Endodermal cell (in vitro differentiated cells): Measurements from ENCODE around the gene RAB7B. TPM values are rescaled to one million over a fixed set of nuclear protein-coding genes. Genes with fewer than 3 reads are reported as not detected.

ENCODE experiments used
- DNase-seq: peaks from one replicate; pipeline ENCODE4 v3.0.0-alpha.2; 2017
- H3K27ac ChIP-seq: 2 replicates; pipeline ENCODE4 v1.5.1; 2013; ENCODE audit warnings: mild to moderate bottlenecking, low read depth, low read length, moderate library complexity
- H3K27me3 ChIP-seq: 2 replicates; pipeline ENCODE4 v1.6.1; 2013; ENCODE audit warnings: mild to moderate bottlenecking, low read length, moderate library complexity; ENCODE audit not compliant: insufficient read depth, control insufficient read depth, poor library complexity, severe bottlenecking
- H3K36me3 ChIP-seq: 2 replicates; pipeline ENCODE4 v1.7.0; 2013; ENCODE audit warnings: mild to moderate bottlenecking, low read length, moderate library complexity; ENCODE audit not compliant: control insufficient read depth, insufficient read depth
- H3K4me1 ChIP-seq: one replicate; pipeline ENCODE4 v1.7.0; 2013; ENCODE audit warnings: low read length; ENCODE audit not compliant: control insufficient read depth, insufficient read depth
- H3K4me3 ChIP-seq: 2 replicates; pipeline ENCODE4 v1.5.1; 2013; ENCODE audit warnings: mild to moderate bottlenecking, low read length, moderate library complexity
- H3K9ac ChIP-seq: 2 replicates; pipeline ENCODE4 v1.6.1; 2013; ENCODE audit warnings: mild to moderate bottlenecking, low read length, moderate library complexity; ENCODE audit not compliant: poor library complexity, severe bottlenecking; ENCODE audit errors: extremely low read depth
- H3K9me3 ChIP-seq: 2 replicates; pipeline ENCODE4 v1.6.1; 2013; ENCODE audit warnings: mild to moderate bottlenecking, low read length, moderate library complexity; ENCODE audit not compliant: control insufficient read depth
- H3K27ac Mint-ChIP-seq: 2 replicates; pipeline ENCODE4 v1.8.0; 2020; ENCODE audit warnings: mixed read lengths
- H3K27me3 Mint-ChIP-seq: 2 replicates; pipeline ENCODE4 v1.8.0; 2021; ENCODE audit warnings: mild to moderate bottlenecking, mixed read lengths; ENCODE audit not compliant: insufficient read depth
- H3K36me3 Mint-ChIP-seq: 2 replicates; pipeline ENCODE4 v1.8.0; 2020; ENCODE audit warnings: low read depth, mixed read lengths
- H3K4me1 Mint-ChIP-seq: 2 replicates; pipeline ENCODE4 v1.8.0; 2020; ENCODE audit warnings: mixed read lengths
- H3K4me3 Mint-ChIP-seq: 2 replicates; pipeline ENCODE4 v1.8.0; 2020; ENCODE audit warnings: mild to moderate bottlenecking, moderate library complexity, mixed read lengths
- H3K9me3 Mint-ChIP-seq: 2 replicates; pipeline ENCODE4 v1.8.0; 2020; ENCODE audit warnings: mild to moderate bottlenecking, mixed read lengths
- WGBS, 2 experiments: methylation state at CpG; one replicate each; pipeline versions ENCODE4 v1.1.5 to v1.1.7; 2013; ENCODE audit warnings: missing lambda C conversion rate in 2 of 2, mixed read lengths in 1 of 2; ENCODE audit not compliant: insufficient coverage in 1 of 2, insufficient read length in 1 of 2; 5-methylcytosine and 5-hydroxymethylcytosine counted together
- total RNA-seq, 2 donors: library from RNA; stranded (reverse); fragmentation: NEBNext Ultra II Directional in 1 of 2; extraction: Animal tissue kit (Norgen Biotek cat#: 25700) in 1 of 2; gene quantifications; 2 replicates in 1 of 2; 3 replicates in 1 of 2; pipeline ENCODE4 v1.2.1, GENCODE V29; 2021
- TF ChIP-seq, protein P1 (sequence below): fragments of 200-600 bp; sonication (generic); conservative IDR thresholded peaks from 2 replicates; pipeline ENCODE4 v1.5.0; 2021; ENCODE audit warnings: antibody characterized with exemption, mild to moderate bottlenecking

Gene RAB7B
- total RNA-seq, 2 donors from 2014 or later: not detected

DNA sequence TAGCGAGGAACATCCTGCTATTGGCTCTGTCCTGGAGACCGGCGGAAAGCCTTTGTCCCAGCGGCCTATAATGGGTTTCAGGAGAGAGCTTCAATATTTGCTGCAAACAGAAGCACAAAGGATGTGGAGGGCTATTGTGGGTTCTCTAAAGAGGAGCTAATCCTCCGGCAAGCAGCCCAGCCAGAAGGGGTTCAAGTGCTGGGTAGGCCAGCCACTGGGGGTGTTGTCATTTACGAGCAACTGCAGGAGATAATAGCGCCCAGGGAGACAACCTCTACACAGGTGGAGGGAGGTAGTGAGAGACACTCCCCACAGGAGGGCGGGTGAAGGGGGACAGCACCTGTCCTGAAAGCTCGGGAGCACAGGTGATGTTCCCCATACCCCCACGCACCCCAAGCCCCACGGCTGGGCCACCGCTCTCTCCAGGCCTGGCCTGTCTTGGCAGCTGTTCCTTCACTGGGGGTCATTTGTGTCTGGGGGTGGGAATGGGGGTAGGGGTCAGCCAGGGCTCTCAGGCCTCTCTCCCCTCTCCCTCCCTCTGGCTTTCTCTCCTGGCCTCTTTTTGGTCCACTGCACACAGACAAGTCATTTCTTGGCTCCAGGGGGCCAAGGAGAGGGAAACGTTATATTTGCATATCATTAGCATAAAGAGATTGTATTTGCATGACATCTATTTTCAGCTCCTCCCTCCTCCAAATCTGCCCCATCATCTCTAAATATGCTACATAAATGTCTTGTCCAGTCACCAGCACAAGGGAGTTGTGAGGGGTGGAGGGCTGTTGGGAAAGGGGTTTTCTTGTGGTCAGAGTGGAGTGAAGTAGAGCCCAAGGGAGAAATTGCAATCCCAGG, 37.9 kb downstream of the RAB7B start:
- Mint-ChIP-seq H3K27ac (no peak overlapping the region), H3K9me3 (no peaks in the 10 kb centered on the region), H3K4me1 (peaks cover 15% of the 10 kb centered on the region), H3K36me3 (no peaks in the 10 kb centered on the region), H3K4me3 (no peak overlapping the region), H3K27me3 (peaks cover 2% of the 10 kb centered on the region)
- no peaks in the 10 kb centered on the region for H3K27me3 ChIP-seq
- DNase-seq: no peak
- no peaks in the 10 kb centered on the region for H3K36me3 ChIP-seq
- TF ChIP-seq, protein P1, sequence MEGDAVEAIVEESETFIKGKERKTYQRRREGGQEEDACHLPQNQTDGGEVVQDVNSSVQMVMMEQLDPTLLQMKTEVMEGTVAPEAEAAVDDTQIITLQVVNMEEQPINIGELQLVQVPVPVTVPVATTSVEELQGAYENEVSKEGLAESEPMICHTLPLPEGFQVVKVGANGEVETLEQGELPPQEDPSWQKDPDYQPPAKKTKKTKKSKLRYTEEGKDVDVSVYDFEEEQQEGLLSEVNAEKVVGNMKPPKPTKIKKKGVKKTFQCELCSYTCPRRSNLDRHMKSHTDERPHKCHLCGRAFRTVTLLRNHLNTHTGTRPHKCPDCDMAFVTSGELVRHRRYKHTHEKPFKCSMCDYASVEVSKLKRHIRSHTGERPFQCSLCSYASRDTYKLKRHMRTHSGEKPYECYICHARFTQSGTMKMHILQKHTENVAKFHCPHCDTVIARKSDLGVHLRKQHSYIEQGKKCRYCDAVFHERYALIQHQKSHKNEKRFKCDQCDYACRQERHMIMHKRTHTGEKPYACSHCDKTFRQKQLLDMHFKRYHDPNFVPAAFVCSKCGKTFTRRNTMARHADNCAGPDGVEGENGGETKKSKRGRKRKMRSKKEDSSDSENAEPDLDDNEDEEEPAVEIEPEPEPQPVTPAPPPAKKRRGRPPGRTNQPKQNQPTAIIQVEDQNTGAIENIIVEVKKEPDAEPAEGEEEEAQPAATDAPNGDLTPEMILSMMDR: peak; percentile 30
- H3K4me3 ChIP-seq: no peak overlapping the region
- H3K27ac ChIP-seq: no peak overlapping the region
- H3K9ac ChIP-seq: no peak overlapping the region
- 79 to 80% methylated on average over 7 to 10 of the region's 13 CpGs for WGBS, 2 experiments
- no peaks in the 10 kb centered on the region for H3K9me3 ChIP-seq
- no peaks in the 10 kb centered on the region for H3K4me1 ChIP-seq

DNA sequence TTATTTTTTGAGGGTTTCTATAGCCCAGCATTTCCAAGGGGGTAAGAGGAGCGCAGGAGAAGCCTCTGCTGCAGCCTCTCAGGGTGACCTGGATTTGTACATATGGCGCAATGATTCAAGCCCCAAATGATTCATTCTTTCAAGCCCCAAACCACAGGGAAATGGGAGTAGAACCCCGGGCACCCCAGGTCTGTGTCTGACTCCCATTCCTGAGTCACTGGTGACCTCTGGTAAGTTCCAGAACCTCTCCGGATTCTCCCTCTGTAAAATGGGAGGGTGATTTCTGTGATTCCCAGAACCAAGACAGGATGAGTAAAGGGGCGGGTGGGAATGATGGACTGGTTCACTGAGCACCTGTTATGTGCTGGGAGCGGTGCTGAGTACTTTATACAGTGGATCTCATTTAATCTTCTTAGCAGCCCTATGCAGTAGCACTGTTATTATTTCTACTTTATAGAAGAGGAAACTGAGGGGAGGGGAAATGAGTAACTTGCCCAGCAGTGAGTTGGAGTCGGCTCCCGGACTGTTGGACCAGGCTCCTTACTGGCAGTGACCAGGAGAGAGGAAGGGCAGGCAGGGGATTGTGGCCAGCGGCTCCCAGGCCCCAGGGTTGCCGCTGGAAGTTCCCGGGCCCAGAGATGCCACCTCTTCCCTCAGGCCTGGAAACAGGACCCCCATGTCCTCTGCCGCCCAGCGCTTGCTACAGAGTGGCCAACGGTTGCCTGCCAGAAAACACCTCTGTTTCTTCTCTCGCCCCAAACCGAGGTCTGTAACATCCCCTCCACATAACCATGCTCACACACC, 39.6 kb downstream of the RAB7B start:
- H3K27me3 Mint-ChIP-seq: peaks cover 2% of the 10 kb centered on the region
- no peaks in the 10 kb centered on the region for H3K9me3 Mint-ChIP-seq
- Histone ChIP-seq H3K9ac (no peak overlapping the region), H3K4me3 (no peak overlapping the region), H3K9me3 (no peaks in the 10 kb centered on the region), H3K27ac (no peak overlapping the region), H3K36me3 (no peaks in the 10 kb centered on the region), H3K27me3 (no peaks in the 10 kb centered on the region), H3K4me1 (no peaks in the 10 kb centered on the region)
- TF ChIP-seq, protein P1: no peak
- no peak overlapping the region for H3K4me3 Mint-ChIP-seq
- H3K36me3 Mint-ChIP-seq: no peaks in the 10 kb centered on the region
- 84 to 93% methylated on average over 8 to 16 of the region's 16 CpGs for WGBS, 2 experiments
- no peak for DNase-seq
- H3K27ac Mint-ChIP-seq: no peak overlapping the region
- H3K4me1 Mint-ChIP-seq: peaks cover 15% of the 10 kb centered on the region

DNA sequence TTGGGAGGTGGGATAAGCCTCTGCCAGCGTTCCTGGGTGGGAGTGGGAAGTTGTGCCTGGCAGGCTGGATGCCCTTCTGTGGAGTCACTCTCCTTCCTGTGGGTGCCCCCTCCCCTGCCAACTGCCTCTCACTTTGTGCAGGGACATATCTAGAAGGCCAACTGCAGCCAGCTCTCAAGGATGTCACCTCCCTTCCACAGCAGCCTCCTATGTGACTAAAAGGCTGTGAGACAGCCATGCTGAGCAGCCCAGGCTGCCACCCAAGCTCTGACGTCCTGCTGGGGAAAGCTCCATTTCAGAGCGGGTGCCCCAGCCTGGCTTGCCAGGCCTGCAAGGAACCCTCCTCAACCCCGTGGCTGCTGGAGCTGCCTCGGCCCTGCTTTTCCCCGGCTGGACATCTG, 40.4 kb downstream of the RAB7B start:
- H3K27me3 ChIP-seq: no peaks in the 10 kb centered on the region
- TF ChIP-seq, protein P1: no peak
- no peak overlapping the region for H3K27ac ChIP-seq
- H3K4me1 Mint-ChIP-seq: peaks cover 15% of the 10 kb centered on the region
- H3K36me3 ChIP-seq: no peaks in the 10 kb centered on the region
- H3K9ac ChIP-seq: no peak overlapping the region
- no peak for DNase-seq
- H3K9me3 ChIP-seq: no peaks in the 10 kb centered on the region
- no peak overlapping the region for H3K27ac Mint-ChIP-seq
- no peak overlapping the region for H3K4me3 Mint-ChIP-seq
- H3K4me1 ChIP-seq: no peaks in the 10 kb centered on the region
- WGBS, 2 experiments: 40 to 85% methylated on average over 1 to 6 of the region's 6 CpGs
- no peaks in the 10 kb centered on the region for H3K36me3 Mint-ChIP-seq
- H3K4me3 ChIP-seq: no peak overlapping the region
- H3K27me3 Mint-ChIP-seq: peaks cover 2% of the 10 kb centered on the region
- H3K9me3 Mint-ChIP-seq: no peaks in the 10 kb centered on the region
